IPS-18c (cell line): ENCODE measurements around the gene DROSHA.

Source experiments
- H3K4me3 ChIP-seq: 2 replicates; pipeline ENCODE4 v1.7.0; 2013; ENCODE audit warnings: low read depth, mild to moderate bottlenecking, low read length, moderate library complexity; ENCODE audit not compliant: insufficient read depth
- H3K9me3 ChIP-seq: one replicate; pipeline ENCODE4 v1.6.1; 2013; ENCODE audit warnings: mild to moderate bottlenecking, low read length, moderate library complexity; ENCODE audit not compliant: control insufficient read depth, insufficient read depth

Gene DROSHA

GRCh38 chr5:31536873-31537272 is 5.0 kb upstream of the DROSHA start:
- Histone ChIP-seq H3K9me3 (no peaks in the 10 kb centered on the region), H3K4me3 (no peak overlapping the region)

- Histone ChIP-seq H3K9me3 (no peaks in the 10 kb centered on the region), H3K4me3 (no peak overlapping the region)
Measured at GRCh38 chr5:31534527-31535046, 2.7 kb upstream of the DROSHA start.

- H3K4me3 ChIP-seq = peak overlapping the region; percentile 89
Measured at GRCh38 chr5:31531543-31531887, 378 bp downstream of the DROSHA start.

GRCh38 chr5:31530541-31531265 is 1.2 kb downstream of the DROSHA start:
- peak overlapping the region; percentile 89 for H3K4me3 ChIP-seq
- peaks cover 4% of the 10 kb centered on the region for H3K9me3 ChIP-seq

More at GRCh38 chr5:31531543-31531887, 378 bp downstream of the DROSHA start:
- H3K9me3 ChIP-seq = peaks cover 4% of the 10 kb centered on the region

GRCh38 chr5:31523041-31523440 is 8.9 kb downstream of the DROSHA start:
- Histone ChIP-seq H3K4me3 (no peak overlapping the region), H3K9me3 (peaks cover 4% of the 10 kb centered on the region)

GRCh38 chr5:31516802-31517201 is 15.1 kb downstream of the DROSHA start:
- Histone ChIP-seq H3K4me3 (no peak overlapping the region), H3K9me3 (no peaks in the 10 kb centered on the region)

DNA sequence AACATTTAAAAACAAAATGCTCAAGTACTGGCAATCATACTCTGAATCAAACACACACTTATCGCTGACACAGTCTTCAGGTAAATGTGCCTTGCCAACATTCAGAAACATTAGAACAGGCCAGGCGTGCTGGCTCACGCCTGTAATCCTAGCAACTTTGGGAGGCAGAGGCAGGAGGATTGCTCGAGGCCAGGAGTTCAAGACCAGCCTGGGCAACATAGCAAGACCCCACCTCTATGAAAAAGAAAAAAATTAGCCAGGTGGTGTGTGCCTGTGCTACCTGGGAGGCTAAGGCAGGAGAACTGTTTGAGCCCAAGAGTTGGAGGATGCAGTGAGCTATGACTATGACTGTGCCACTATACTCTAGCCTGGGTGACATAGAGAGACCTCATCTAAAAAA is 20.6 kb downstream of the DROSHA start:
- no peak overlapping the region for H3K4me3 ChIP-seq

GRCh38 chr5:31504529-31504928 is 27.4 kb downstream of the DROSHA start:
- no peaks in the 10 kb centered on the region for H3K9me3 ChIP-seq
- H3K4me3 ChIP-seq = no peak overlapping the region

More for the DNA sequence above, 20.6 kb downstream of the DROSHA start:
- no peaks in the 10 kb centered on the region for H3K9me3 ChIP-seq

DNA sequence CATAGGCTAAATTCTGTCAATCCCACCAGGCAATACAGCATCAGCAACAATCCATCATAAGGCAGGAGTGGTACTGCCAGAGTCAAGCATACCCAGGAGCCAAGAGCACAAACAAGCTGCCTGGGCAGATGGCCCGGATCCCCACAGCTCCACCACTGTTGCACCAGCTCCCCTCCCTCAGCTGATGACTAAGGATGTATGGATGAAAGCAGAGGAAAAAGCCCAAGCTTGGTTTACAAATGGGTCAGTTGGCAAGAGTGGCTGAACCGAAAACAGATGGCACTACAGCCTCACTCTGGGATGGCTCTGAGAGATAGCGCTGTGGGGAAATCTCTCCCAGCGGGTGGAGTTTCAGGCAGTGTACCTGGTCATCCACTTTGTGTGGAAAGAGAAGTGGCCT is 29.4 kb downstream of the DROSHA start:
- Histone ChIP-seq H3K4me3 (no peak overlapping the region), H3K9me3 (no peaks in the 10 kb centered on the region)

- Histone ChIP-seq H3K9me3 (no peaks in the 10 kb centered on the region), H3K4me3 (no peak overlapping the region)
Measured at GRCh38 chr5:31500256-31500655, 31.6 kb downstream of the DROSHA start.

- Histone ChIP-seq H3K4me3 (no peak overlapping the region), H3K9me3 (no peaks in the 10 kb centered on the region)
Measured at GRCh38 chr5:31496891-31497290, 35.0 kb downstream of the DROSHA start.

GRCh38 chr5:31496301-31496700 is 35.6 kb downstream of the DROSHA start:
- Histone ChIP-seq H3K4me3 (no peak overlapping the region), H3K9me3 (no peaks in the 10 kb centered on the region)

DNA sequence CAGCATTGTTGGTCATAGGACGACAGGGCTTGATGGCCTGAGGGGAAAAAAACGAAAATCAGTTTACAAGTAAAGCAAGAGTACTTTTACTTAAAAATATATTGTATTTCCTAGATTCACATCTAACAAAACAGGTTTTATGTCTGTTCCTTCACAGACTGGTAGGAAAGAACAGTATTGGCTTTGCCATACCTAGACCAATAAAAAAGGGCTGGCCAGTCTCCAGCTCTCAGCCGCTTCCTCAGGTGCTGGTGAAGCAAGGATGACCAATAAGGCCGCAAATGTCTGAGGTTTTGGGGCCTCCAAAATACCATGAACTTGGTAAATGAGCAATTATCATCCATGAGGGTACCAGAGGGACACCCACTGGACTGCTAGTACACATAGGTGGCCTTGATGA is 36.6 kb downstream of the DROSHA start:
- Histone ChIP-seq H3K4me3 (no peak overlapping the region), H3K9me3 (no peaks in the 10 kb centered on the region)

DNA sequence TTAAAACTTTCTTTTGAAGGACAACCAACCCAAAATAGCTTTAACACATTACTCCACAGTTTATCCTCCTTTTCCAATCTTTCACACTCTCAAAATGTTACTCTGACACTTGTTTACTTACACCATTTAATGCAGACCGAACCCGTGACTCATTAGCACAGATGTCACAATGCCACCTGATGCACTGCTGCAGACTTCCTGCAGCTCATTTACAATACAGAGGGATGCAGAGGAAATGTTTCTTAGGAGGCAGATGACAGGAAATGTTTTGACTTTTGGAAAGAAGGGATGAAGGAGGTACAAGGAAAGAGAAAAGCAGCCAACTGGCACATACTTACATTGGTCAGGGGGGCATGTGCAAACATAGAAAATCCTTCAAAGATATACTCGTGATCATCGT is 39.0 kb downstream of the DROSHA start:
- Histone ChIP-seq H3K4me3 (no peak overlapping the region), H3K9me3 (no peaks in the 10 kb centered on the region)

DNA sequence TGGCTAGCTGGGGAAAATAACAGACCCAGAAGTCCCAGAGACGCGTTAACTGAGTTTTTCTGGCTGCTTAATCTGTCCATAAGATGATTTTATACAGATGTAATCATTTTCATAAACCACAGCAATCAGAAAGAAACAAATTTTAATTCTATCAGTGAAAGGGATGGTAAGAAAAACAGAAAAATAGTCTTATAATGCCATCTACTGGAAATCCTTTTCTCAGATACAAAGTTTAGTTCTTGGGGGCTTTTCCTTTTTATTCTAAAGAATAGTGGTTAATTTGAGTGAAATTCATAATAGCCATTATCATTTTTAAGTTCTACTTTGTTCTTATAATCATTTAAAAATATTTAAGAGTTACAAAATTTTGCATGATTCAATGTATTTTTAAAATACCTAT is 44.4 kb downstream of the DROSHA start:
- no peaks in the 10 kb centered on the region for H3K9me3 ChIP-seq
- H3K4me3 ChIP-seq = no peak overlapping the region

- Histone ChIP-seq H3K9me3 (no peaks in the 10 kb centered on the region), H3K4me3 (no peak overlapping the region)
Measured at GRCh38 chr5:31486441-31486840, 45.5 kb downstream of the DROSHA start.

GRCh38 chr5:31485376-31486207 is 46.3 kb downstream of the DROSHA start:
- Histone ChIP-seq H3K4me3 (no peak overlapping the region), H3K9me3 (no peaks in the 10 kb centered on the region)

- no peak overlapping the region for H3K4me3 ChIP-seq
- no peaks in the 10 kb centered on the region for H3K9me3 ChIP-seq
Measured at GRCh38 chr5:31481531-31482165, 50.2 kb downstream of the DROSHA start.
